DMS79 (cell line): Measurements from ENCODE around the gene NMS.

Experiments
- DNase-seq: peaks from one replicate; lab custom pipeline; 2025; lab: John Stamatoyannopoulos, UW

NMS gene

GRCh38 chr2:100485396-100485795, 15.1 kb downstream of the NMS start:
- no peak for DNase-seq

GRCh38 chr2:100494712-100495111, 24.4 kb downstream of the NMS start:
- no peak for DNase-seq

DNA sequence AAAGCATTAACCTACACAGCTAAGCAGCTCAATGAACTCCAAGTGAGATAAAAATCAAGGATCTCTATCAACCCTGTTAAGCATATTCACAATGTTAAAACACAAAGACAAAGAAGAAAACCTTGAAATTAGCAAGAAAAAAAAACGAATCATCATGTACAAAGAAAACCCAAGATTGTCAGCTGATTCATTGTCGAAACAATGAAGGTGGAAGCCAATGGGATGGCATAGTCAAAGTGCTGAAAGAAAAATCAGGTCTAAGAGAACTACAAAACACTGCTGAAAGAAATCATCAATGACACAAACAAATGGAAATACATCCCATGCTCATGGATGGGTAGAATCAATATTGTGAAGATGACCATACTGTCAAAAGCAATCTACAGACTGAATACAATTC, 32.5 kb downstream of the NMS start:
- DNase-seq: no peak

DNA sequence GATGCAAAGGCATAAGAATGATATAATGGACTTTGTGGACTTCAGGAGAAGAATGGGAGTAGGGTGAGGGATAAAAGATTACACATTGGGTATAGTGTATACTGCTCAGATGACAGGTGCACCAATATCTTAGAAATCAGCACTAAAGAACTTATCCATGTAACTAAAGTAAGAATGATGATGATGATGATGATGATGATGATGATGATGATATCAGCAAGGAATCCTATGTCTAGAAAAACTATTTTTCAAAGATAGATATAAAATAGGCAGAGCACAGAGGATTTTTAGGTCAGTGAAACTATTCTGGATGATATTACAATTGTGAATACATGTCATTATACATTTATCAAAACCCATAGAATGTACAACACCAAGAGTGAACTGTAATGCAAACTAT, 34.3 kb downstream of the NMS start:
- DNase-seq: no peak

GRCh38 chr2:100509066-100509465, 38.8 kb downstream of the NMS start:
- DNase-seq: no peak

GRCh38 chr2:100513650-100514049, 43.4 kb downstream of the NMS start:
- DNase-seq: no peak

GRCh38 chr2:100517556-100517955, 47.3 kb downstream of the NMS start:
- no peak for DNase-seq

- DNase-seq: no peak
Observed at GRCh38 chr2:100518801-100519200, 48.5 kb downstream of the NMS start.

GRCh38 chr2:100520224-100520623, 49.9 kb downstream of the NMS start:
- DNase-seq: no peak

GRCh38 chr2:100522430-100522829, 52.1 kb downstream of the NMS start:
- DNase-seq: no peak

DNA sequence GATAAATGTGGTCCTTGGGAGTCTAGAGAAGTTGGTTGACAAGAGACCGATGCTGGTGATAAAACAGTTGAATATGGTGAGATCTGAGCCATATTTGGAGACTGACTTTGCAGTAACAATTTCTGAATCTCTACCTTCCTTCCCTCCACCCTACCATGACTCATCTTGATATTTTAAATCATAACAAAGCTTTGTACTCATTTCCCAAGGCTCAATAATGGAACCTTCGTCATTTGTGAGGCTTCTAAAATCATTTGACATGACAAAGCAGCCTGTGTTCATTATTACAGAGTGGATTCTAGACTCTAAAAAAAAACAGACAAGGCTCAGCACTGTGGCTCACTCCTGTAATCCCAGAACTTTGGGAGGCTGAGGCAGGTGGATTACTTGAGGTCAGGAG, 54.0 kb downstream of the NMS start:
- no peak for DNase-seq

- no peak for DNase-seq
Observed at GRCh38 chr2:100526868-100527267, 56.6 kb downstream of the NMS start.

DNA sequence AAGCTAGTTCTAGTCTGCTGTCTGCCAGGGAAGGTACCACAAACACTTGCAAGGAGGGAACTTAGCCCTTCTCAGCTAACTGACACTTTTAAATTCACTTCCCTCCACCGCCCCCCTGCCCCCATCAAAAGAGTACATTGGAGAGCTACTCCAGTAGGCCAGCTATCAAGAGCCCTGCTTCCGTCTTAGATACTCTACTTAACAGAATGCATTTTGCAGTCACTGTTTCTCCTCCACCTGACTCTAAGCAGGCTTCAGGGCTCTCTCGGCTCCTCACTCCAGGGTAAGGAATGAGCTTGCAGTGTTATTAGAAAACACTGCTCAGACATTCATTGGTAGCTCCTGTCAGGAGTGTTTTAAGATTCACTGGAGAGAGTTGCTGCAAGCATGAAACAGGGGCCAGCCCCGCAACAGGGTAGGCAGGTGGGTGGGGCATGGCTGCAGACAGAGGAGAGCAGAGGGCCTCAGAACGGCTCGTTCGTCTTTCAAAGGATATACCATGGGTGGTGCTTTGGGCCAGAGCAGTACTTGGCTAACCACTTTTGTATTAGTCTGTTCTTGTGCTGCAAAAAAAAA, 57.2 kb downstream of the NMS start:
- DNase-seq: no peak

GRCh38 chr2:100529176-100529575, 58.9 kb downstream of the NMS start:
- no peak for DNase-seq

- no peak for DNase-seq
Observed at GRCh38 chr2:100529900-100530299, 59.6 kb downstream of the NMS start.
